NOMO-1 (cell line): ENCODE data around the gene CCNY.

Experiments
- DNase-seq, 2 experiments: peaks; one replicate each; lab custom pipeline; 2025; ENCODE audit not compliant: unreplicated experiment in 2 of 2; lab: John Stamatoyannopoulos, UW

CCNY gene

GRCh38 chr10:35607475-35608327 is 271.4 kb downstream of the CCNY start:
- DNase-seq: no peak

GRCh38 chr10:35608328-35608672 is 272.0 kb downstream of the CCNY start:
- no peak for DNase-seq

GRCh38 chr10:35611750-35612149 is 275.4 kb downstream of the CCNY start:
- no peak for DNase-seq

- no peak for DNase-seq
Observed at GRCh38 chr10:35612385-35613106, 276.2 kb downstream of the CCNY start.

GRCh38 chr10:35613107-35613440 is 276.8 kb downstream of the CCNY start:
- no peak for DNase-seq

- no peak for DNase-seq
Observed at GRCh38 chr10:35613597-35614226, 277.4 kb downstream of the CCNY start.

- no peak for DNase-seq
Observed at GRCh38 chr10:35614312-35614711, 278.0 kb downstream of the CCNY start.
